ENCODE results near the gene NFYB.
A peak's percentile ranks its signal among the peaks of the same experiment; 100 is the strongest.

- TF ChIP-seq, protein P1, sequence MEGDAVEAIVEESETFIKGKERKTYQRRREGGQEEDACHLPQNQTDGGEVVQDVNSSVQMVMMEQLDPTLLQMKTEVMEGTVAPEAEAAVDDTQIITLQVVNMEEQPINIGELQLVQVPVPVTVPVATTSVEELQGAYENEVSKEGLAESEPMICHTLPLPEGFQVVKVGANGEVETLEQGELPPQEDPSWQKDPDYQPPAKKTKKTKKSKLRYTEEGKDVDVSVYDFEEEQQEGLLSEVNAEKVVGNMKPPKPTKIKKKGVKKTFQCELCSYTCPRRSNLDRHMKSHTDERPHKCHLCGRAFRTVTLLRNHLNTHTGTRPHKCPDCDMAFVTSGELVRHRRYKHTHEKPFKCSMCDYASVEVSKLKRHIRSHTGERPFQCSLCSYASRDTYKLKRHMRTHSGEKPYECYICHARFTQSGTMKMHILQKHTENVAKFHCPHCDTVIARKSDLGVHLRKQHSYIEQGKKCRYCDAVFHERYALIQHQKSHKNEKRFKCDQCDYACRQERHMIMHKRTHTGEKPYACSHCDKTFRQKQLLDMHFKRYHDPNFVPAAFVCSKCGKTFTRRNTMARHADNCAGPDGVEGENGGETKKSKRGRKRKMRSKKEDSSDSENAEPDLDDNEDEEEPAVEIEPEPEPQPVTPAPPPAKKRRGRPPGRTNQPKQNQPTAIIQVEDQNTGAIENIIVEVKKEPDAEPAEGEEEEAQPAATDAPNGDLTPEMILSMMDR (IDR thresholded peaks at IDR 0.05): peak; percentile 62
- 0 out of 2 replicates have a peak, but pooled peaks have one; percentile 23 for TF ChIP-seq YY1 (IDR thresholded peaks at IDR 0.05; ENCODE audit: low read depth)
These were observed 39.9 kb upstream of the NFYB start for GRCh38 chr12:104177663-104178501.

All from SK-N-SH (cell line).